ENCODE data around the gene CFAP90.

DNA sequence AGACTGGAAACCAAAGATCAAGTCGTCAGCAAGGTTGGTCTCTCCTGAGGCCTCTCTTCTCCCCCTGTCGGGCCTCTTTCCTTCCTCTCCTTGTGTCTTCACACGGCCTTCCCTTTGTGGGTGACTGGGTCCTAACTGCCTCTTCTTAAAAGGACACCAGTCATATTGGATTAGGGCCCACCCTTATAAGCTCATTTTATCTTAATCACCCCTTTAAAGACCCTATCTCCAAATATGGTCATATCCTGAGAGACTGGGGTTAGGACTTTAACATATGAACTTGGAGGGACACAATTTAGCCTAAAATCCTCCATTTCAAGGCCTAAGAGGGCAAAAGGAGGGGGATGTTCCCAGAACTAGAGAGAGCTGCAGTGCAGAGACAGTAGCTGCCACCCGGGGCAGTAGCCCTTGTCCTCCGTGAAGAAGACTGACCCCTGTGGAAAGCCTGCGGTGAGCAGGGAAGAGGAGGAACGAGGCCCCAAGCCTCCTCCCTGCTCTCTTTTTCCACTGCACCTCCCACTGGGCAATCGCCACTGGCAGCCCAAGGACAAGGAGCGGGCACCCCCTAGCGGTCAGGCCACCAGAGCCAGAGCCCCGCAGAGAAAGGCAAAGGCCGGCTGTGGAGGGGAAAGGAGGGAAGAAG, 34.9 kb downstream of the CFAP90 start:
- TF ChIP-seq POLR2AphosphoS5 (IDR thresholded peaks at IDR 0.05; ENCODE audit: low read depth, low read length) (no peak), SPI1 (IDR thresholded peaks at IDR 0.05; ENCODE audit: low read depth, low read length) (no peak), POLR2A (IDR thresholded peaks at IDR 0.05; ENCODE audit: low read depth, low read length) (no peak), TAF1 (IDR thresholded peaks at IDR 0.05; ENCODE audit: low read depth, low read length) (no peak)
